HepG2 (cell line): ENCODE data around the gene AKNA. TPM values are rescaled to one million over a fixed set of nuclear protein-coding genes. Genes with fewer than 3 reads are reported as not detected.

Experiments used
- ATAC-seq: fragments of 200-7000 bp; cut with Tn5 transposase; 3 replicates; pipeline ENCODE4 v1.9.1; 2020; ENCODE audit warnings: mild to moderate bottlenecking, moderate library complexity
- BruUV-seq: library from RNA; stranded (reverse); fragments of 400-500 nt; replicated peaks from 2 replicates; lab custom pipeline; 2021; lab: Mats Ljungman, UMichigan
- CTCF ChIA-PET: fragments of 300-600 bp; formaldehyde crosslinking; extraction: SDS; loops from one replicate; lab custom pipeline; 2021; ENCODE audit warnings: low total read pairs, inconsistent platforms, low intra/inter-chr PET ratio; lab: Yijun Ruan, JAX
- POLR2A ChIA-PET: fragments of 350-600 bp; sonication (Branson Sonifier 250); formaldehyde crosslinking; loops from one replicate; lab custom pipeline; 2020; ENCODE audit warnings: antibody characterized with exemption, inconsistent platforms; lab: Yijun Ruan, JAX
- DNase-seq: peaks from one replicate; pipeline ENCODE4 v3.0.0-alpha.2; 2015; ENCODE audit warnings: low spot score
- FAIRE-seq: peaks from 3 replicates; lab custom pipeline; 2011; peaks lifted over from hg19 to GRCh38; lab: Jason Lieb, UNC
- H2AFZ ChIP-seq: one replicate; pipeline ENCODE4 v1.6.1; 2011; ENCODE audit warnings: low read length, inconsistent platforms
- H3K27ac ChIP-seq: fragments of 300-600 bp; 3 replicates; pipeline ENCODE4 v1.8.0; 2011; ENCODE audit warnings: mixed run types, mild to moderate bottlenecking, mixed read lengths, low read length, inconsistent platforms; ENCODE audit not compliant: insufficient read depth; ENCODE audit errors: extremely low read length
- H3K27me3 ChIP-seq, 2 experiments: fragments of 200-600 bp in 1 of 2; 2 replicates in 1 of 2; 3 replicates in 1 of 2; pipeline versions ENCODE4 v1.6.0 to v1.8.0; 2011; ENCODE audit warnings: low read length in 2 of 2, mild to moderate bottlenecking in 2 of 2, moderate library complexity in 2 of 2, inconsistent platforms in 1 of 2; ENCODE audit not compliant: insufficient read depth in 2 of 2, control insufficient read depth in 1 of 2
- H3K36me3 ChIP-seq, 2 experiments: fragments of 200-600 bp in 1 of 2; replicated peaks in 1 of 2; 2 replicates in 1 of 2; 3 replicates in 1 of 2; pipeline versions ENCODE4 v1.5.1 to v1.8.0; 2011; ENCODE audit warnings: low read length in 2 of 2, inconsistent platforms in 1 of 2; ENCODE audit not compliant: insufficient read depth in 2 of 2, control insufficient read depth in 1 of 2
- H3K4me1 ChIP-seq: 2 replicates; pipeline ENCODE4 v1.5.1; 2012; ENCODE audit warnings: low read length, inconsistent platforms; ENCODE audit not compliant: insufficient read depth
- H3K4me2 ChIP-seq: 2 replicates; pipeline ENCODE4 v1.6.0; 2011; ENCODE audit warnings: low read depth, low read length, inconsistent platforms
- H3K4me3 ChIP-seq, 3 experiments: fragments of 200-600 bp in 1 of 3; sonication (generic), shearing (Covaris generic) in 1 of 3; replicated peaks in 1 of 3; 2 replicates each; pipeline ENCODE4 v1.5.1; 2011 to 2016; ENCODE audit warnings: low read length in 3 of 3, inconsistent platforms in 2 of 3, low read depth in 2 of 3, mild to moderate bottlenecking in 2 of 3, control low read depth in 1 of 3, mixed read lengths in 1 of 3; ENCODE audit not compliant: insufficient read depth in 1 of 3
- H3K79me2 ChIP-seq: one replicate; pipeline ENCODE4 v1.6.1; 2011; ENCODE audit warnings: low read length, inconsistent platforms; ENCODE audit not compliant: insufficient read depth
- H3K9ac ChIP-seq: 2 replicates; pipeline ENCODE4 v1.6.0; 2011; ENCODE audit warnings: mild to moderate bottlenecking, low read depth, low read length, inconsistent platforms; ENCODE audit not compliant: insufficient read depth
- H3K9me3 ChIP-seq: 2 replicates; pipeline ENCODE4 v1.5.1; 2012; ENCODE audit warnings: mild to moderate bottlenecking, low read length
- H4K20me1 ChIP-seq: 2 replicates; pipeline ENCODE4 v1.6.0; 2011; ENCODE audit warnings: inconsistent platforms, mild to moderate bottlenecking, low read length, moderate library complexity; ENCODE audit not compliant: insufficient read depth
- ARNTL ChIP-seq: sonication (generic); formaldehyde crosslinking; IDR thresholded peaks from 2 replicates; pipeline ENCODE4 v1.4.0; 2020; ENCODE audit warnings: mild to moderate bottlenecking, missing genetic modification reagents
- ATF2 ChIP-seq: sonication (generic); formaldehyde crosslinking; IDR thresholded peaks from 2 replicates; pipeline ENCODE4 v1.4.0; 2020; ENCODE audit warnings: missing genetic modification reagents
- GATA4 ChIP-seq: sonication (generic); IDR thresholded peaks from 2 replicates; pipeline ENCODE4 v1.6.1; 2016; ENCODE audit warnings: antibody characterized with exemption, low read depth, borderline replicate concordance
- HES4 ChIP-seq: sonication (generic); formaldehyde crosslinking; IDR thresholded peaks from 2 replicates; pipeline ENCODE4 v1.9.0; 2021; ENCODE audit warnings: mild to moderate bottlenecking, missing genetic modification reagents, borderline replicate concordance
- HOXA7 ChIP-seq: sonication (generic); formaldehyde crosslinking; IDR thresholded peaks from 2 replicates; pipeline ENCODE4 v1.8.1; 2022; ENCODE audit warnings: mild to moderate bottlenecking, missing genetic modification reagents, moderate library complexity
- IRF9 ChIP-seq: sonication (generic); formaldehyde crosslinking; IDR thresholded peaks from 2 replicates; pipeline ENCODE4 v1.8.0; 2022; ENCODE audit warnings: missing genetic modification reagents, mild to moderate bottlenecking, borderline replicate concordance
- JUND ChIP-seq: sonication (generic); formaldehyde crosslinking; IDR thresholded peaks from 2 replicates; pipeline ENCODE4 v1.8.0; 2022; ENCODE audit warnings: mild to moderate bottlenecking, missing genetic modification reagents
- MED13 ChIP-seq: sonication (generic); formaldehyde crosslinking; IDR thresholded peaks from 2 replicates; pipeline ENCODE4 v1.5.0; 2020; ENCODE audit warnings: missing genetic modification reagents
- MXD3 ChIP-seq: IDR thresholded peaks from 2 replicates; pipeline ENCODE4 v1.6.1; 2016; ENCODE audit warnings: mild to moderate bottlenecking, missing biosample characterization, missing genetic modification reagents
- RARG ChIP-seq: sonication (generic); formaldehyde crosslinking; IDR thresholded peaks from 2 replicates; pipeline ENCODE4 v1.4.0; 2020; ENCODE audit warnings: low read depth, mild to moderate bottlenecking, missing genetic modification reagents
- REPIN1 ChIP-seq: sonication (generic); formaldehyde crosslinking; IDR thresholded peaks from 2 replicates; pipeline ENCODE4 v1.8.0; 2022; ENCODE audit warnings: missing genetic modification reagents, low read depth, mild to moderate bottlenecking, borderline replicate concordance
- RXRB ChIP-seq: IDR thresholded peaks from 2 replicates; pipeline ENCODE4 v1.6.1; 2016; ENCODE audit warnings: borderline replicate concordance, missing genetic modification reagents, missing compliant biosample characterization
- SALL2 ChIP-seq: sonication (generic); formaldehyde crosslinking; IDR thresholded peaks from 2 replicates; pipeline ENCODE4 v1.8.1; 2023; ENCODE audit warnings: mild to moderate bottlenecking, missing genetic modification reagents, inconsistent platforms
- ZNF333 ChIP-seq: sonication (generic); formaldehyde crosslinking; IDR thresholded peaks from 2 replicates; pipeline ENCODE4 v1.4.0; 2020; ENCODE audit warnings: mild to moderate bottlenecking, missing genetic modification reagents, borderline replicate concordance
- ZNF362 ChIP-seq: sonication (generic); formaldehyde crosslinking; IDR thresholded peaks from 2 replicates; pipeline ENCODE4 v1.4.0; 2020; ENCODE audit warnings: missing genetic modification reagents, mild to moderate bottlenecking, borderline replicate concordance
- ZNF629 ChIP-seq: sonication (generic); formaldehyde crosslinking; conservative IDR thresholded peaks from 2 replicates; pipeline ENCODE4 v1.5.0; 2020; ENCODE audit warnings: missing genetic modification reagents
- ZNF768 ChIP-seq: sonication (generic); formaldehyde crosslinking; IDR thresholded peaks from 2 replicates; pipeline ENCODE4 v1.4.0; 2020; ENCODE audit warnings: missing genetic modification reagents
- ZZZ3 ChIP-seq: sonication (generic); formaldehyde crosslinking; IDR thresholded peaks from 2 replicates; pipeline ENCODE4 v1.4.0; 2020; ENCODE audit warnings: missing genetic modification reagents, mild to moderate bottlenecking, borderline replicate concordance
- WGBS: methylation state at CpG from one replicate; pipeline ENCODE4 v1.1.6; 2017; ENCODE audit warnings: low lambda C conversion rate; 5-methylcytosine and 5-hydroxymethylcytosine counted together
- in situ Hi-C: cut with HindIII; loops from 2 replicates; pipeline ENCODE4 v1.10.0; 2017; ENCODE audit warnings: low pct_unique_long_range_greater_than_20kb; ENCODE audit not compliant: extremely low pct_ligation_motif_present
- intact Hi-C: fragments of 100-400 bp; cut with micrococcal nuclease; formaldehyde crosslinking; loops from one replicate; pipeline ENCODE4 v1.10.0; 2022; ENCODE audit not compliant: unreplicated experiment
- polyA plus RNA-seq, 8 experiments: library from polyadenylated mRNA; depleted of rRNA in 3 of 8; stranded (reverse) in 7 of 8; unstranded in 1 of 8; fragments of >200 nt; fragmentation: Illumina TruSeq in 4 of 8; extraction: Trizol in 4 of 8; gene quantifications; 2 replicates each; pipeline versions ENCODE4 v1.2.1 to v1.2.3, GENCODE V29; 2011 to 2016; ENCODE audit warnings: low read depth in 4 of 8, missing spikeins in 1 of 8, mixed read lengths in 1 of 8; ENCODE audit not compliant: insufficient read depth in 1 of 8
- total RNA-seq, 5 experiments: library from RNA; depleted of rRNA; stranded (reverse); fragments of >200 nt; fragmentation: Illumina TruSeq; extraction: Trizol; gene quantifications; 2 replicates each; pipeline ENCODE4 v1.2.3, GENCODE V29; 2016; ENCODE audit warnings: low read depth in 1 of 5

AKNA gene
- total and polyA plus RNA-seq, 2 of the 13 experiments (the other 11 are each of a cell fraction or from before 2014, with no cell fraction given) = 3.0 to 3.1 TPM

- no peak for TF ChIP-seq ZNF362 (CRISPR knock-in tag)
Measured at GRCh38 chr9:114343471-114344187, 44.2 kb downstream of the AKNA start (continued).

GRCh38 chr9:114342755-114343440 lies 44.9 kb downstream of the AKNA start:
- H3K79me2 ChIP-seq = no peaks in the 10 kb centered on the region
- TF ChIP-seq RARG (CRISPR knock-in tag) (no peak), REPIN1 (CRISPR knock-in tag) (no peak), ZNF333 (no peak), RXRB (CRISPR knock-in tag) (no peak), JUND (no peak), GATA4 (no peak), MED13 (CRISPR knock-in tag) (no peak), HOXA7 (no peak), ARNTL (CRISPR knock-in tag) (no peak), IRF9 (CRISPR knock-in tag) (no peak), HES4 (CRISPR knock-in tag) (no peak), ATF2 (CRISPR knock-in tag) (no peak), ZNF629 (0 out of 2 replicates have a peak, but pooled peaks have one; percentile 7), ZNF768 (CRISPR knock-in tag) (peak; percentile 35; the same call in 1 of the 2 replicates), ZZZ3 (CRISPR knock-in tag) (no peak), SALL2 (CRISPR knock-in tag) (no peak), MXD3 (CRISPR knock-in tag) (no peak)
- intact Hi-C loops (no loop called here), in situ Hi-C loops (no loop called here)
- CTCF ChIA-PET = no interaction called here
- FAIRE-seq = no peak
- H3K4me2 ChIP-seq = no peak overlapping the region
- no peak for DNase-seq
- no peaks in the 10 kb centered on the region for H4K20me1 ChIP-seq
- no peak overlapping the region for H3K9ac ChIP-seq
- H3K4me3 ChIP-seq = no peak overlapping the region
- 96% methylated on average over 5 of the region's 5 CpGs for WGBS
- BruUV-seq = no TSS peak
- no peaks in the 10 kb centered on the region for H3K9me3 ChIP-seq
- no peak overlapping the region for H2AFZ ChIP-seq
- peaks cover 10 to 19% of the 10 kb centered on the region in 2 experiments; a peak in 2 of 5 replicates for H3K36me3 ChIP-seq
- H3K27me3 ChIP-seq = no peaks in the 10 kb centered on the region
- ATAC-seq = no peak
- H3K27ac ChIP-seq = no peak overlapping the region
- POLR2A ChIA-PET = no interaction called here
- H3K4me1 ChIP-seq = no peaks in the 10 kb centered on the region
